K562 (cell line): Measurements from ENCODE around the gene PSMA4. TPM values are rescaled to one million over a fixed set of nuclear protein-coding genes. Genes with fewer than 3 reads are reported as not detected.

Experiments
- FOXJ2 ChIP-seq: fragments of 200-800 bp; sonication (Bioruptor generic); IDR thresholded peaks from 2 replicates; pipeline ENCODE4 v1.6.1; 2016; ENCODE audit warnings: missing genetic modification characterization, missing compliant biosample characterization
- HCFC1 ChIP-seq: IDR thresholded peaks from 2 replicates; pipeline ENCODE4 v1.6.1; 2012; ENCODE audit warnings: low read depth, low read length, improper control_type of control experiment
- IRF9 ChIP-seq: fragments of 450-650 bp; IDR thresholded peaks from 2 replicates; pipeline ENCODE4 v1.6.1; 2016; ENCODE audit warnings: missing biosample characterization, missing genetic modification characterization
- MAZ ChIP-seq, 2 experiments: fragments of 450-650 bp in 1 of 2; sonication (generic) in 1 of 2; formaldehyde crosslinking; IDR thresholded peaks in 1 of 2; conservative IDR thresholded peaks in 1 of 2; 2 replicates each; pipeline versions ENCODE4 v1.4.0 to v1.5.0; 2020; ENCODE audit warnings: mild to moderate bottlenecking in 1 of 2, missing genetic modification reagents in 1 of 2
- NCOA1 ChIP-seq: fragments of 450-650 bp; IDR thresholded peaks from 2 replicates; pipeline ENCODE4 v1.6.1; 2016; ENCODE audit warnings: low read depth
- NR3C1 ChIP-seq: sonication (generic); formaldehyde crosslinking; IDR thresholded peaks from 2 replicates; pipeline ENCODE4 v1.8.1; 2022; ENCODE audit warnings: missing genetic modification reagents
- RBFOX2 ChIP-seq: fragments of 200-400 bp; formaldehyde crosslinking; IDR thresholded peaks from 2 replicates; pipeline ENCODE4 v1.6.1; 2017; ENCODE audit warnings: low read depth, mild to moderate bottlenecking, low read length, moderate library complexity
- RREB1 ChIP-seq: fragments of 250-450 bp; sonication (Bioruptor Pico); IDR thresholded peaks from 2 replicates; pipeline ENCODE4 v1.4.0; 2020
- TCFL5 ChIP-seq: fragments of 250-450 bp; sonication (Bioruptor Pico); conservative IDR thresholded peaks from 2 replicates; pipeline ENCODE4 v1.6.1; 2021; ENCODE audit warnings: mild to moderate bottlenecking, moderate library complexity, matching md5 sums
- XRCC4 ChIP-seq: IDR thresholded peaks from one replicate; pipeline ENCODE4 v1.6.1; 2011; ENCODE audit not compliant: insufficient read depth, insufficient read length; ENCODE audit errors: extremely low read depth
- ZC3H4 ChIP-seq: sonication (generic); formaldehyde crosslinking; IDR thresholded peaks from 2 replicates; pipeline ENCODE4 v1.9.0; 2021; ENCODE audit warnings: missing genetic modification reagents, borderline replicate concordance
- polyA plus RNA-seq, 8 experiments: library from polyadenylated mRNA; depleted of rRNA in 4 of 8; stranded (reverse) in 5 of 8; unstranded in 3 of 8; fragments of >200 nt; fragmentation: Nextera tagmentation in 2 of 8; fragmentation: Illumina TruSeq in 1 of 8; extraction: Ambion mirVana in 2 of 8; extraction: Trizol in 1 of 8; gene quantifications; 2 replicates each; pipeline versions ENCODE4 v1.2.1 to v1.2.3, GENCODE V29; 2011 to 2014; ENCODE audit warnings: inconsistent platforms in 1 of 8, missing spikeins in 1 of 8
- total RNA-seq, 7 experiments: library from RNA; depleted of rRNA in 6 of 7; stranded (reverse); fragments of >200 nt in 6 of 7; fragmentation: Illumina TruSeq in 2 of 7; extraction: Trizol in 2 of 7; gene quantifications; 2 replicates each; pipeline versions ENCODE4 v1.2.1 to v1.2.3, GENCODE V29; 2011 to 2021; ENCODE audit warnings: low replicate concordance in 1 of 7
- TF ChIP-seq, protein P1 (sequence below): fragments of 250-450 bp; sonication (Bioruptor Pico); IDR thresholded peaks from 2 replicates; pipeline ENCODE4 v1.8.0; 2022; ENCODE audit warnings: inconsistent platforms, mild to moderate bottlenecking, moderate library complexity, borderline replicate concordance
- TF ChIP-seq, protein P2 (sequence below): sonication (generic); formaldehyde crosslinking; IDR thresholded peaks from 2 replicates; pipeline ENCODE4 v1.8.0; 2023; ENCODE audit warnings: mild to moderate bottlenecking, missing genetic modification reagents

PSMA4 gene
- total and polyA plus RNA-seq, 9 of the 15 experiments (the other 6 are each of a cell fraction or from before 2014, with no cell fraction given) = 304 to 1,857 (median 666) TPM

- TF ChIP-seq, protein P1, sequence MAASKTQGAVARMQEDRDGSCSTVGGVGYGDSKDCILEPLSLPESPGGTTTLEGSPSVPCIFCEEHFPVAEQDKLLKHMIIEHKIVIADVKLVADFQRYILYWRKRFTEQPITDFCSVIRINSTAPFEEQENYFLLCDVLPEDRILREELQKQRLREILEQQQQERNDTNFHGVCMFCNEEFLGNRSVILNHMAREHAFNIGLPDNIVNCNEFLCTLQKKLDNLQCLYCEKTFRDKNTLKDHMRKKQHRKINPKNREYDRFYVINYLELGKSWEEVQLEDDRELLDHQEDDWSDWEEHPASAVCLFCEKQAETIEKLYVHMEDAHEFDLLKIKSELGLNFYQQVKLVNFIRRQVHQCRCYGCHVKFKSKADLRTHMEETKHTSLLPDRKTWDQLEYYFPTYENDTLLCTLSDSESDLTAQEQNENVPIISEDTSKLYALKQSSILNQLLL = no peak
- TF ChIP-seq RREB1 (CRISPR knock-in tag) = peak; percentile 89
- TF ChIP-seq IRF9 (tag) = no peak
- no peak for TF ChIP-seq NR3C1 (CRISPR knock-in tag)
- peak in 1 of 2 experiments; percentile 54; a peak in 3 of 4 replicates for TF ChIP-seq MAZ (CRISPR knock-in tag; conservative IDR thresholded peaks at IDR 0.05 in 1 of 2, IDR thresholded peaks at IDR 0.05 in 1 of 2)
- no peak for TF ChIP-seq HCFC1
- TF ChIP-seq ZC3H4 (CRISPR knock-in tag) = no peak
- TF ChIP-seq TCFL5 (CRISPR knock-in tag) = no peak
- TF ChIP-seq FOXJ2 (tag) = no peak; the same call in 1 of the 2 replicates
- no peak for TF ChIP-seq XRCC4
- TF ChIP-seq NCOA1 = no peak
- TF ChIP-seq, protein P2, sequence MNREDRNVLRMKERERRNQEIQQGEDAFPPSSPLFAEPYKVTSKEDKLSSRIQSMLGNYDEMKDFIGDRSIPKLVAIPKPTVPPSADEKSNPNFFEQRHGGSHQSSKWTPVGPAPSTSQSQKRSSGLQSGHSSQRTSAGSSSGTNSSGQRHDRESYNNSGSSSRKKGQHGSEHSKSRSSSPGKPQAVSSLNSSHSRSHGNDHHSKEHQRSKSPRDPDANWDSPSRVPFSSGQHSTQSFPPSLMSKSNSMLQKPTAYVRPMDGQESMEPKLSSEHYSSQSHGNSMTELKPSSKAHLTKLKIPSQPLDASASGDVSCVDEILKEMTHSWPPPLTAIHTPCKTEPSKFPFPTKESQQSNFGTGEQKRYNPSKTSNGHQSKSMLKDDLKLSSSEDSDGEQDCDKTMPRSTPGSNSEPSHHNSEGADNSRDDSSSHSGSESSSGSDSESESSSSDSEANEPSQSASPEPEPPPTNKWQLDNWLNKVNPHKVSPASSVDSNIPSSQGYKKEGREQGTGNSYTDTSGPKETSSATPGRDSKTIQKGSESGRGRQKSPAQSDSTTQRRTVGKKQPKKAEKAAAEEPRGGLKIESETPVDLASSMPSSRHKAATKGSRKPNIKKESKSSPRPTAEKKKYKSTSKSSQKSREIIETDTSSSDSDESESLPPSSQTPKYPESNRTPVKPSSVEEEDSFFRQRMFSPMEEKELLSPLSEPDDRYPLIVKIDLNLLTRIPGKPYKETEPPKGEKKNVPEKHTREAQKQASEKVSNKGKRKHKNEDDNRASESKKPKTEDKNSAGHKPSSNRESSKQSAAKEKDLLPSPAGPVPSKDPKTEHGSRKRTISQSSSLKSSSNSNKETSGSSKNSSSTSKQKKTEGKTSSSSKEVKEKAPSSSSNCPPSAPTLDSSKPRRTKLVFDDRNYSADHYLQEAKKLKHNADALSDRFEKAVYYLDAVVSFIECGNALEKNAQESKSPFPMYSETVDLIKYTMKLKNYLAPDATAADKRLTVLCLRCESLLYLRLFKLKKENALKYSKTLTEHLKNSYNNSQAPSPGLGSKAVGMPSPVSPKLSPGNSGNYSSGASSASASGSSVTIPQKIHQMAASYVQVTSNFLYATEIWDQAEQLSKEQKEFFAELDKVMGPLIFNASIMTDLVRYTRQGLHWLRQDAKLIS = no peak
- peak; percentile 84 for TF ChIP-seq RBFOX2
These were observed 25.1 kb downstream of the PSMA4 start, which contains the start of gene CHRNA5 (continued) for GRCh38 chr15:78565097-78565950.
